NOMO-1 (cell line): ENCODE measurements around the gene ADCYAP1.

Experiments
- DNase-seq, 2 experiments: peaks; one replicate each; lab custom pipeline; 2025; ENCODE audit not compliant: unreplicated experiment in 2 of 2; lab: John Stamatoyannopoulos, UW

The ADCYAP1 gene

GRCh38 chr18:908758-909724 is 4.4 kb downstream of the ADCYAP1 start:
- no peak for DNase-seq

- DNase-seq = no peak
Observed at GRCh38 chr18:910247-910646, 5.6 kb downstream of the ADCYAP1 start.

GRCh38 chr18:911025-911424 is 6.4 kb downstream of the ADCYAP1 start:
- DNase-seq = no peak

- no peak for DNase-seq
Observed at GRCh38 chr18:911486-911885, 6.8 kb downstream of the ADCYAP1 start.

- DNase-seq = no peak
Observed at GRCh38 chr18:916562-916961, 11.9 kb downstream of the ADCYAP1 start.

- DNase-seq = no peak
Observed at GRCh38 chr18:919078-919477, 14.4 kb downstream of the ADCYAP1 start.

GRCh38 chr18:923144-923866 is 18.6 kb downstream of the ADCYAP1 start:
- no peak for DNase-seq

- no peak for DNase-seq
Observed at GRCh38 chr18:924987-925386, 20.3 kb downstream of the ADCYAP1 start.

- no peak for DNase-seq
Observed at GRCh38 chr18:926946-927345, 22.3 kb downstream of the ADCYAP1 start.

- DNase-seq = no peak
Observed at GRCh38 chr18:933082-933481, 28.4 kb downstream of the ADCYAP1 start.

GRCh38 chr18:934518-935133 is 30.0 kb downstream of the ADCYAP1 start:
- DNase-seq = no peak

- DNase-seq = no peak
Observed at GRCh38 chr18:936941-937340, 32.3 kb downstream of the ADCYAP1 start.

GRCh38 chr18:939166-939565 is 34.5 kb downstream of the ADCYAP1 start:
- DNase-seq = no peak

- DNase-seq = no peak
Observed at GRCh38 chr18:939958-940357, 35.3 kb downstream of the ADCYAP1 start.

- no peak for DNase-seq
Observed at GRCh38 chr18:941331-941730, 36.7 kb downstream of the ADCYAP1 start.

GRCh38 chr18:944440-944839 is 39.8 kb downstream of the ADCYAP1 start:
- DNase-seq = no peak

GRCh38 chr18:949724-950631 is 45.3 kb downstream of the ADCYAP1 start:
- DNase-seq = no peak

- no peak for DNase-seq
Observed at GRCh38 chr18:950882-951495, 46.3 kb downstream of the ADCYAP1 start.

- DNase-seq = no peak
Observed at GRCh38 chr18:955384-956066, 50.9 kb downstream of the ADCYAP1 start.
